Measurements from ENCODE around the gene MAP2.

Gene MAP2

GRCh38 chr2:209547726-209548125, 123.9 kb downstream of the MAP2 start:
- DNase-seq (ENCODE audit: low spot score): no peak
- POLR2A ChIA-PET (ENCODE audit: low non-redundant PET): no interaction called here
- TF ChIP-seq CTCF (conservative IDR thresholded peaks at IDR 0.05; ENCODE audit: low read depth): no peak
- CTCF ChIA-PET: no interaction called here
- no peak overlapping the region for H3K27ac ChIP-seq

DNA sequence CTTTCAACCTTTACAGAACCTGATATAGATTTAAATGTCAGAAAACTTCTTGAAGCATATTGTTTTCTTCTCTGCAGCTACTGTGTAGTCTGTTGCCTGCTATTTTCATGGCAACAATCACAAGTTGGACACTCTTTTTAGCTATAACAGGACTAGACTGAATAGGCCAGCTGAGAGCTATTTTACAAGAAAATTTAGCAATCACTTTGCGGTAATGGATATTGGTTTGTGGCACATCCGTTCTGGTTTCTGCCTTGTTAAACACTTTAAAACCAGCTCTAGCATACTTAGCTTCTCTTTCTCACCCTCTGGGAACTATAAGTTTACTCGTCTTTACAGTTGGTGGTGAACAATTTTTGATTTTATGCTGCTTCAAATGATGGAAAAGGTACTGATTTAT, 125.7 kb downstream of the MAP2 start:
- no peak for DNase-seq (ENCODE audit: low spot score)
- TF ChIP-seq CTCF (conservative IDR thresholded peaks at IDR 0.05; ENCODE audit: low read depth): no peak
- CTCF ChIA-PET: interaction anchor here (0.7 to 1.1 kb wide), 2 partner anchors 124 to 1816 kb away, joined by 3 to 4 read pairs; no protein-coding TSS in a partner anchor
- H3K27ac ChIP-seq: no peak overlapping the region
- POLR2A ChIA-PET (ENCODE audit: low non-redundant PET): no interaction called here

GRCh38 chr2:209553913-209554312, 130.1 kb downstream of the MAP2 start:
- TF ChIP-seq CTCF (conservative IDR thresholded peaks at IDR 0.05; ENCODE audit: low read depth): no peak
- DNase-seq (ENCODE audit: low spot score): no peak
- ChIA-PET CTCF (interaction anchor here (1.0 kb wide), 1 partner anchor 219 kb away, joined by 3 read pairs; no protein-coding TSS in a partner anchor), POLR2A (ENCODE audit: low non-redundant PET) (no interaction called here)
- H3K27ac ChIP-seq: no peak overlapping the region

DNA sequence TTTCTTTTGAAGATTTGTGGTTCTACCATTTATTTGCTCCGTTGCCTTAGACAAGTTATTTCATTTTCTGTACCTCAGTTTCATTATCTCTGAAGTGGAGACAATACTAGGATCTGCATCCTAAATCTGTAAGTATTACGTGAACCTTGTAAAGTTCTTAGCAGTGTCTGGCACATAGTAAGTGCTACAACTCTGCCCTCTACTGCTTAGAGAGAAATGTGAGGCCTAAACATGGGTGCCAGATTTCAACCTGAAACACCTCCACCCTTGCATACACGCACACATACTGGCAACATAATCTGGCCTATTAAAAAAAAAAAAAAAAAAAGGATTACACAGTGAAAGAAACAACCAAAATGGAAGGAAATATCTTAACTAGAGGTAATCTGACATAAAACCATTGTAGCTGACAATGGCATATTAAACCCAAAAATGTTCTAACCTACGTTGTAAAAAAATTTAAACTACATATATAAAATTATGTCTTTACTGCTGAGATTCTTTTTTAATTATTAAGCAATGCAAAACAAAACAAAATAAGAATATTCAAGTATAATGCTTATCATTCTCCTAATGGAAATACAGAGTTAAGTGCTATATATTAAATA, 132.6 kb downstream of the MAP2 start:
- no peak overlapping the region for H3K27ac ChIP-seq
- ChIA-PET POLR2A (ENCODE audit: low non-redundant PET) (no interaction called here), CTCF (interaction anchor here (0.5 to 1.7 kb wide), 7 partner anchors 133 to 495 kb away, joined by 3 to 13 read pairs (median 5); partner anchors contain the start of gene MAP2)
- TF ChIP-seq CTCF (conservative IDR thresholded peaks at IDR 0.05; ENCODE audit: low read depth): peak; percentile 51
- peak; percentile 55 for DNase-seq (ENCODE audit: low spot score)

DNA sequence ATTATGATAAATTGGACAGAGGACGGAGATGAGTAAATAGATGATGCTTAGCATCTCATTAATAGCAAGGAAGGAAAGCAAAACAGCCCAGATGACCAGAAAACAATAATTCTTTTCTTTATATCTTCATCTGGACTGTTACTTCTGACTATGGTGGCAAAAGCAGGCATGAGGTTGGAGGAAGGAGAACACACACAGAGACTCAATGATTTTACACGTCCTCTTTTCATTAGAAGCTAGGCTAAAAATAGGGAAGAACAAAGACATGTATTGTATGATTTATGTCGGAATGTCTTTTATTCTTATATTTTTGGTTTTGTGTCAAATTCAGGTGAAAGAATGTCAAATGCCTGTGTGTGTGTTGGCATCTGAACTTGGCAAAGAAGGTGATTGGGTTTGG, 137.1 kb downstream of the MAP2 start:
- CTCF ChIA-PET: interaction anchor here (0.6 kb wide), 2 partner anchors 88 to 646 kb away, joined by 3 to 7 read pairs; no protein-coding TSS in a partner anchor
- no peak for TF ChIP-seq CTCF (conservative IDR thresholded peaks at IDR 0.05; ENCODE audit: low read depth)
- POLR2A ChIA-PET (ENCODE audit: low non-redundant PET): no interaction called here
- DNase-seq (ENCODE audit: low spot score): no peak
- H3K27ac ChIP-seq: no peak overlapping the region

GRCh38 chr2:209563453-209563852, 139.6 kb downstream of the MAP2 start:
- TF ChIP-seq CTCF (conservative IDR thresholded peaks at IDR 0.05; ENCODE audit: low read depth): no peak
- no peak overlapping the region for H3K27ac ChIP-seq
- no peak for DNase-seq (ENCODE audit: low spot score)
- ChIA-PET POLR2A (ENCODE audit: low non-redundant PET) (interaction anchor here (0.5 kb wide), 1 partner anchor 30 kb away, joined by 3 read pairs; no protein-coding TSS in a partner anchor), CTCF (no interaction called here)

All from RWPE1 (cell line).